HUES64 (cell line): ENCODE data around the gene POLR2H.
A peak's percentile ranks its signal among the peaks of the same experiment; 100 is the strongest.

Experiments
- H3K27ac ChIP-seq: 2 replicates; pipeline ENCODE4 v1.7.0; 2013; ENCODE audit warnings: low read depth, low read length, inconsistent platforms
- H3K27me3 ChIP-seq: 2 replicates; pipeline ENCODE4 v1.6.1; 2013; ENCODE audit warnings: mild to moderate bottlenecking, low read length; ENCODE audit not compliant: insufficient read depth
- H3K36me3 ChIP-seq: 2 replicates; pipeline ENCODE4 v1.6.1; 2013; ENCODE audit warnings: mild to moderate bottlenecking, low read length; ENCODE audit not compliant: insufficient read depth
- H3K4me1 ChIP-seq: 2 replicates; pipeline ENCODE4 v1.6.1; 2013; ENCODE audit warnings: mild to moderate bottlenecking, low read length, moderate library complexity; ENCODE audit not compliant: insufficient read depth
- H3K4me3 ChIP-seq: 2 replicates; pipeline ENCODE4 v1.5.1; 2013; ENCODE audit warnings: mild to moderate bottlenecking, low read length, moderate library complexity
- H3K9ac ChIP-seq: 2 replicates; pipeline ENCODE4 v1.6.1; 2013; ENCODE audit warnings: mild to moderate bottlenecking, low read depth, low read length
- H3K9me3 ChIP-seq: 2 replicates; pipeline ENCODE4 v1.6.1; 2013; ENCODE audit warnings: low read depth, low read length; ENCODE audit not compliant: insufficient read depth
- WGBS: fragments of 150-250, 120-280 bp; methylation state at CpG from one replicate; pipeline ENCODE4 v1.1.7; 2013; ENCODE audit warnings: missing lambda C conversion rate; 5-methylcytosine and 5-hydroxymethylcytosine counted together

The POLR2H gene

DNA sequence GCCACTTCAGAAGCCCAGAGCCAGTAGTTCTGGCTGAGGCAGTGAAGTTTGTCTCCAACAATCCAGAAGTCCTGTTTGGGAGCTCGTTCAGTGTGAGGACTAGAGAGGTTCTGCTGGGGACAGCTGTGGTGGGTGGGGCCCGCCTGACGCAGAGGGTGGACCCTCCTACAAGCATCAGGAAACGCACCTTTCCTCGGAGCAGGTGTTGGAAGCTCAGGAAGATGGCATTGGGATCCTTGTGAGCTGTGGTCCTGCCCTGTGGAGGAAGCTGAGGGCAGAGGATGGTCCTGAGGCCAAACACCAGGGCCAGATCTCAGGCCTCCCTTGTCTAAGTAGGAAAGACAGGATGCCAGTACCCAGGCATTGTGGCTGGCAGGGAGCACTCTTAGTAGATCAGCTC is 11.4 kb downstream of the POLR2H start:
- peaks cover 20% of the 10 kb centered on the region for H3K36me3 ChIP-seq
- WGBS: 84% methylated on average over 5 of the region's 5 CpGs

DNA sequence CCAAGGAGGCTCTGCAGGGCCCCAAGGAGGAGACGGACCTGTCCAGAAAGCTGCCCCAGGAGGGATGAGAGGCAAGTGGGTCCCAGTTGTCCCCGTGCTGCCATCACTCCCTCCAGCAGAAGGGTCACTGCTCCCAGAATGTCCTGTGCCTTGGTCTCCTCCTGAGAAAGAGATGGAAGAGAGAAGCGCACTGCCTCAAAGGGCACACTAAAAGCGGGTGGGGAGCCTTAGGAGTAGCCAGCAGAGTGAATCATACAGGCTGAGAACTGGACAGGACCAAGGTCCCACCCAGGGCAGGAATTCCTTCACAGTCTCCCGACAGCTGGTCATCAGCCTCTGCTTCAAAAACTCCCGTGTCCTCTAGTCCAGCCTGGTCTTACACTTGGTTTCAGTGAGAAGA is 11.9 kb downstream of the POLR2H start:
- H3K27ac ChIP-seq: no peak overlapping the region
- no peaks in the 10 kb centered on the region for H3K9me3 ChIP-seq
- WGBS: 91% methylated on average over 6 of the region's 6 CpGs
- no peak overlapping the region for H3K4me3 ChIP-seq
- H3K4me1 ChIP-seq: peaks cover 16% of the 10 kb centered on the region
- peaks cover 16% of the 10 kb centered on the region for H3K27me3 ChIP-seq
- H3K36me3 ChIP-seq: peaks cover 14% of the 10 kb centered on the region
- no peak overlapping the region for H3K9ac ChIP-seq

More for the DNA sequence above, 11.4 kb downstream of the POLR2H start:
- Histone ChIP-seq H3K4me3 (no peak overlapping the region), H3K4me1 (peaks cover 11% of the 10 kb centered on the region), H3K27me3 (peaks cover 11% of the 10 kb centered on the region; the same call in 1 of the 2 replicates), H3K27ac (no peak overlapping the region), H3K9ac (no peak overlapping the region), H3K9me3 (no peaks in the 10 kb centered on the region)

- WGBS: 82% methylated on average over 12 of the region's 12 CpGs
- Histone ChIP-seq H3K4me1 (peaks cover 24% of the 10 kb centered on the region), H3K36me3 (no peaks in the 10 kb centered on the region), H3K27me3 (peaks cover 36% of the 10 kb centered on the region), H3K4me3 (no peak overlapping the region), H3K9me3 (no peaks in the 10 kb centered on the region), H3K27ac (no peak overlapping the region), H3K9ac (no peak overlapping the region)
These were observed 14.4 kb downstream of the POLR2H start for GRCh38 chr3:184375747-184376461.

DNA sequence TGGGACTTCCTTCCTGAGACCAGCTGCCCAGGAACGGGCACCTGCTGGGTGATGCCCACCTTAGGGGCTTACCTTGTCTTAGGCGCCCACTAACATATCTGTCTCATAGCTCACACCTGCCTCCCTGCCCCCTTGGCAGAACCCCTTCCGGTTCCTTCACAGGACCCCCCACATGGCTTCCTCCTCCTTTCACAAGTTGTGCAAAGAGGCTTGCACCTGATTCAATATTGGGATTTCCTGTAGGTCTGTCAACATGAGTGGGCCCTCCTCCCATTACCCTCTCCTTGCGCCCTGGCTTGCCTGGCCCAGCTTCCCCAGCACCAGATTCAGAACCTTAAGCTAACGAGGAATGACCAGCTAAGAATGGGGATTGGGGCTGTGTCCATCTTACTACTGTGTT is 15.9 kb downstream of the POLR2H start:
- no peak overlapping the region for H3K4me3 ChIP-seq

GRCh38 chr3:184377882-184378445 is 16.5 kb downstream of the POLR2H start, which contains the start of gene THPO:
Gene THPO (minus strand): TSS chr3:184378207. CDS start chr3:184376259, 1,948 bp downstream.
- Histone ChIP-seq H3K36me3 (no peaks in the 10 kb centered on the region), H3K27ac (no peak within 1 kb of the TSS), H3K27me3 (peaks cover 57% of the 10 kb centered on the region), H3K9me3 (no peaks in the 10 kb centered on the region), H3K9ac (no peak within 1 kb of the TSS), H3K4me3 (peak within 1 kb of the TSS; percentile 30), H3K4me1 (peaks cover 25% of the 10 kb centered on the region)
- 38% methylated on average over 6 of the region's 7 CpGs for WGBS

More for the DNA sequence above, 15.9 kb downstream of the POLR2H start:
- H3K9me3 ChIP-seq: no peaks in the 10 kb centered on the region
- H3K9ac ChIP-seq: no peak overlapping the region
- no peaks in the 10 kb centered on the region for H3K36me3 ChIP-seq
- no peak overlapping the region for H3K27ac ChIP-seq
- H3K27me3 ChIP-seq: peaks cover 51% of the 10 kb centered on the region
- 78% methylated on average over 5 of the region's 5 CpGs for WGBS
- H3K4me1 ChIP-seq: peaks cover 25% of the 10 kb centered on the region

- Histone ChIP-seq H3K27ac (no peak overlapping the region), H3K9ac (no peak overlapping the region), H3K4me1 (peaks cover 25% of the 10 kb centered on the region), H3K4me3 (peak overlapping the region; percentile 51; the same call in 1 of the 2 replicates), H3K9me3 (no peaks in the 10 kb centered on the region), H3K27me3 (peaks cover 63% of the 10 kb centered on the region), H3K36me3 (no peaks in the 10 kb centered on the region)
- WGBS: 79% methylated on average over 10 of the region's 10 CpGs
These were observed 17.3 kb downstream of the POLR2H start for GRCh38 chr3:184378651-184379357.

DNA sequence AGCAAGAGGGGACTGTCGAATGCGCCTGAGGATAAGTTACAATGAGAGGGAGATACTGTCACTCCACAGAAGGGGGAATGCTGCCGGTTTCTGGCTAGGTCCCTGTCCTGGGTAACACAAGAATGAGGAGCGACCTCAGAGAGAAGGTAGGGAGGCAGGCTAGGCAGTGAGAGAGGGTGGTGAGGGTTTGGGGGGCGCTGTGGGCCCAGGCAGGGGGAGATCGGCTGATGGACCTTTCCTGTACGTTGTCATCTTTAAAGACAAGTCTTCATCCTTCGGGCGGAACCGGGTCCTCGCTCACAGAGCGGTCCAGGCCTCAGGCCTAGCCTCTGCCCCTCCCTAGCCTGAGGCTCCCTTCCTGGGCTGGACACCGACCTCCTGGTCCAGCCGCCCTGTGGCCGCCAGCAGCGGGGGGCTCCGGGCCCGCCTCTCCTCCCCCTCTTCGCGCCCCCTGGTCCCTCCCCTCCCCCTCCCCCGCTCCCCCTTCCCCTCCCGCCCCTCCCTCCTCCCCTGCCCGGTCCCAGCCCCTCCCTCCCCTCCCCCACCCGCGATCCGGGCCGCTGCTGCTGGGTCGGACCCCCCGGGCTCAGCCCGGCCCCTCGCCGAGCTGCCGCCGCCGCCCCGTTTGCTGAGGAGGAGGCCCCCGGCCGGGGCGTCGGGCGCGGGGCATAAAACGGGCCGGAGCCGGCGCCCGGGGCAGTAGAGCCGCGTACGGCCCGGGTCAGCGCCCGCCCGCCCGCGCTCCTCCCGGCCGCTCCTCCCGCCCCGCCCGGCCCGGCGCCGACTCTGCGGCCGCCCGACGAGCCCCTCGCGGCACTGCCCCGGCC is 18.1 kb downstream of the POLR2H start, which contains the start of gene CHRD:
Gene CHRD, plus strand, starts transcription at position 697 of the 827 bp plus-strand sequence. CDS start 265 bp downstream, outside the sequence.
- Histone ChIP-seq H3K9me3 (no peaks in the 10 kb centered on the region), H3K27me3 (peaks cover 65% of the 10 kb centered on the region), H3K4me3 (peak within 1 kb of the TSS; percentile 56), H3K4me1 (peaks cover 25% of the 10 kb centered on the region), H3K36me3 (no peaks in the 10 kb centered on the region), H3K27ac (no peak within 1 kb of the TSS), H3K9ac (no peak within 1 kb of the TSS)
- 3% methylated on average over 57 of the region's 71 CpGs for WGBS

- Histone ChIP-seq H3K27me3 (peaks cover 63% of the 10 kb centered on the region), H3K9me3 (no peaks in the 10 kb centered on the region), H3K27ac (no peak overlapping the region), H3K4me1 (peaks cover 25% of the 10 kb centered on the region), H3K9ac (no peak overlapping the region), H3K36me3 (no peaks in the 10 kb centered on the region), H3K4me3 (peak overlapping the region; percentile 56)
- under 1% methylated on average over 54 of the region's 62 CpGs for WGBS
These were observed 18.7 kb downstream of the POLR2H start for GRCh38 chr3:184380185-184380626.

DNA sequence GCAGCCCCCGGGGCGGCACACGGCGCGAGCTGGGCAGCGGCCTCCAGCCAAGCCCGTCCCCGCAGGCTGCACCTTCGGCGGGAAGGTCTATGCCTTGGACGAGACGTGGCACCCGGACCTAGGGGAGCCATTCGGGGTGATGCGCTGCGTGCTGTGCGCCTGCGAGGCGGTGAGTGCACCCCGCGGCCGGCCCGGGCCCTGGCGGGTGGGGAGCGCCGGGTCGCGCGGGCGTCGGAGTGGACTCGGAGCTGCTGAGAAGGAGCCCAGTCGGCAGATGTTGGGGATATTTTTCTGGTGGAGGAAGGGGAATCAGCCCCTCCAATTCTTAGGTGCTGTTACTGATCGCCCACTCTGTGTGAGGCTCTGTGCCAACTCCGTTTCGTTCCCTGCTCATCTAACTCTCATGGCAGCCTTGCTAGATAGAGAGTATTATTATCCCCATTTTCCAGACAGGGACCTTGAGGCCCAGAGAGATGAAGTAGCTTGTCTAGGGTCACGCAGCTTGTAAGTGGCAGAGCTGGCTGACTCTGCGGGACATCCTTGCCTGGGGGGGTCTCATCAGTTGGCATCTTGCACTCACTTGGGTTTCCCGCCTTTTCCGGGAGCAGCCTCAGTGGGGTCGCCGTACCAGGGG is 19.2 kb downstream of the POLR2H start:
- 1% methylated on average over 42 of the region's 42 CpGs for WGBS
- H3K27ac ChIP-seq: no peak overlapping the region
- H3K27me3 ChIP-seq: peaks cover 60% of the 10 kb centered on the region
- peak overlapping the region; percentile 56 for H3K4me3 ChIP-seq
- no peak overlapping the region for H3K9ac ChIP-seq
- no peaks in the 10 kb centered on the region for H3K9me3 ChIP-seq
- H3K36me3 ChIP-seq: no peaks in the 10 kb centered on the region
- peaks cover 25% of the 10 kb centered on the region for H3K4me1 ChIP-seq
